ENCODE measurements around the gene CD28.
A peak's percentile ranks its signal among the peaks of the same experiment; 100 is the strongest.

CD28 gene

DNA sequence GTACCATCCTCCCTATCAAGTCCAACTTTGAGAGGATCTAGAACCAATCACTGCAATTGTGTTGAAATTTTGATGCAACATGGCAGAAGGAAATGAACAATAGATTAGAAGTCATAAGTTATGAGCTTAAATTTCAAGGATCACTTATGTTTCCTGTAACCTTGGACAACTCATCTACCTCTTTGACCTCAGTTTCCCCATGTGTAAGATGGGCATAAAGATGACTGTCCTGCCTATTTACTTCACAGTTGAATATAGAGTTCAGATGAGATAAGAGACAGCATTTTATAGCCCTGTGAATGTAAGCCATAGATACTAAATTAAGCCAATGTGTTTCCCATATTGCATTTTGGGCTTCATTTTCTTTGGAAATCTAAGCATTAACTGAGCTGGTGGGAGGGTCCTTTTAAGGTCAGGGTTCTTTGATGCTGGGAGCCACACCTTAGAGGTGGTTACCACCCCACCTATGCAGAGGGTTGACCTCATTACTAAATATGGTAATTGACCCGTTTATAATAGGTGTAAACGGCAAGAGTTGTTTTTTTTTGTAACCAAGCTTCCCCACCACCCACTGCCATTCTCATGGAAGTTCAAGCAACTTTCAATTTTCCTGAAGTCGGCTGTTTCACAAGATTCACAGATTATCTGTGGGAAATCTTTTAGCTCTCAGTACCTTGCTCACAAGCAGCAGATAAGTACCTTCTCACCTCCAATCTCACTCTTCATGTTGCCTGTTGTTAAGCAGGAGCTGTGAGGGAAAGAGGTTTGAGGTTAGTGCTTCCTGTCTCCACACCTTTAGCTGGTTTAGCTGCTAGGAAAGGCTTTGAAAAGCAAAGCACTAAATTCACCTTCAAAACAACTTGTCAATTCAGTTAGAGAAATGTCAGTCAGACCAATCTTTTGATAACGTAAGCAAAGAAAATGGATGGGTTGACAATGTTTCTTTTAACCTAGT lies 13.3 kb downstream of the CD28 start:
- DNase-seq, result no peak

DNA sequence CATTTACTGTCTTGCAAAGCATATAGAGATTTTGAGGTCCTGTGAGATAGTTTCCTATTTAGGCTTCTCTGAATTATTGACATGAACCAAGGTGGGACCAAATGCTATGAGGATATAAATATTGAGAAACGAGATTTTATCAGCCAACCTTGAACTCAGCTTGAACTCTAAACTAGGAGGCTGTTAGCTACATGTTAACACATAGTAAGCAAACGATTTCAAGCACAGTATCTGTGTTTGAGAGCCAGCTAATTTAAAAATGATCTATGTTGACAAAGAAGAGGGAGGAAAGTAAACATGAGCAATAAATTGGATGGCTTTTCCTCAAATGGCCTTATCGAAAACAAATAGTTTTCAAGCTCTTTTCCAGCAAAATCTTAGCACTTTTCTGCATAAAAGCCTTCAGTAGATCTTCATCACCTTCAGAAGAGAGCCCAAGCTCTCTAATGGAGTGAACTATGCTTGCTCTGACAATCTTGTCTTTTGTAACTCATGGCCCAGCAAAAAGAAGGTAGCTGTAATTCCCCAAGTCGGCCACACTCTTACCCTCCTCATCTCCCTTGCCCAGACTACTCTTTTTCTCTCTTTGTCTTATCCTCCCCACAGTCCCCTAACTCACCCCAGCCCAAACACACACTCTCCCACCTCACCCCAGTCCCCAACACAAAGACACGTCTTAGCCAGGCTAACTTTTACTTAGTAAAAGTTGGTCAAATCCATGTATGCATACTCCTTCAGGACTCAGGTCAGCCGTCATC lies 14.7 kb downstream of the CD28 start:
- no peak for DNase-seq

DNA sequence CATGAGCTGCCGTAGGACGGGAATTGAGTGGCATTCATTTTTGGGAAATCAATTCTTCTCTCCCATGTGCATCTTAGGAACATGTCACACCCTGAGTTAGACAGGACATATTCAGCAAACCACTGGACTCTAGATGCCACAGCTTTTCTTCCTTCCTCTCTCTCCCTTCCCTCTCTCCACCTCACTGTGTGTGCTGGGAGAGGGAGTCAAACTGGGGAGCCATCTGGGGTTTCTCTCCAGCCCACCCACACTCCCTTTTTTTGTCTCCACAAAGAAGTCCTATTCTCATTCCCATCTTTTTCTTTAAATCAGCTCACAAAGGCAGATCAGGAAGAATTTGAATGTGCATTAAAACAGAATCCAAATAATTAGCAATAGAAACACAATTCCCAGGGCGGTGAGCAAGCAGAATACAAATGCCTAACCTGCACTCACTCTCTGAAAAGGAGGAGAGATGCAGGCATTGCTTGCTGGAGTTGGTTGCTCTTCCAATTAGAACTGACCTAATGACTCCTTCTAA lies 15.4 kb downstream of the CD28 start:
- DNase-seq, result no peak

DNA sequence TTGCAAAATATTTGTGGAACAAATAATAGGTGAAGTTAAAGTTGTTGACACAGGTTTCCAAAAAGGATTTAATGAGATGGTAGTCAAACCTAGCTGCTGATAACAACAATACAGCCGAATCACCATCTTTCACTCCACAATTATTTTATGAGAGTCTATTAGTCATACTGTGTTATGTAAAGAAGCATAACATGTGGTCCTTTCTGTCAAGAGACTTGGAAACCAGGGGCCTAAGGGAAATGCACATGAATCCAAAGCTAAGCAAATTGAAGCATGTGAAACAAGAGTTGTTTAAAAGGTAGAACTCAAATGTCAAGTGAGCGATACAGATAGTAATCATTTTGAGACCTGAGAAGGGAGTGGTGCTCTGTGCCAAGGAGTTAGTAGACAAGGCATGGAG lies 16.0 kb downstream of the CD28 start:
- DNase-seq, result no peak

DNA sequence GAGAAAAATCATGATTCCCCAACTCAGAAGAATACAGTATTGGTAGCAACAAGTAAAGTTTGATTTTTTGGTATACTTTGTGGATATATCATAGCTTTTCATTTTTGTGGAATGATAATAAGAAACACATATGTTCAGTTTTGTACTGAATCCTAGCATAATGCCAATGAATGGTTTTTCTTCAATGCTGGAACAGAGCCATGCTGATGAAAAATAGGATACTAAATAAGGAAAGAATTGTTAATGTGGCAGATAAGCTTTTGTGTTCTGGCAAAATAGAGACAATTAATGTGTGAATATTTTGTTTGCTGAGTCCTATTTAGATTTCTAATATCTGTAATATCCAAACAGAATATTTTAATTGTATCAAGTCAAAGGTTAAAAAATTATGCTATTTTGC lies 21.9 kb downstream of the CD28 start:
- no peak for DNase-seq

DNA sequence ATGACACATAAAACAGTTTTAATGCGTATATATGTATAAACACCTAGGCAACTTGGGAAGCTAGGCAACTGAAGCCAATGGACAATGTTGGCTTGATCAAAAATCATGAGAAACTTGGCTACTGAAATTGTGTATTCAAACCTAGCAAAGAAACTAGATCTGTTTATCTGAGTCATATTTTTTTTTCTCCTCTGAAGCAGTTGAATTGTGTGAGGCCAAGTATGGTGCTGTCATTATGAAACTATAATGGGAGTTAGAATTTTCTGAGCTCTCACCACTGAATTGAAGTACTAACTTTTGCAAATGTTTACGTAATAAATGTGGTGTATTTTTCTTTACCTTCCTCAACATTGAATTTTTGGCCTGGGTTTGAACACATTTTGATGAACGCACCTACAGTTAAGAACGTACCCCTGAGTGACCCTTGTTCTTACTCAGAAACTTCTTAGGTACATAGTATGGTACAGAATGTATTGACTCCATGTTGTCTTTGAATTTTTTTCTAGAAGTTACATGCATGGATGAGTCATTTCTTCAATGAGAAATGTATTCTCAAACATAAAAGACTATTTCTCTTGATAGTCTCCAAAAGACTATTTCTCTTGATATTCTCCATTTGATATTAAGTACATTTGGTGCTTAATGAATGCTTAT lies 23.8 kb downstream of the CD28 start:
- no peak for DNase-seq

DNA sequence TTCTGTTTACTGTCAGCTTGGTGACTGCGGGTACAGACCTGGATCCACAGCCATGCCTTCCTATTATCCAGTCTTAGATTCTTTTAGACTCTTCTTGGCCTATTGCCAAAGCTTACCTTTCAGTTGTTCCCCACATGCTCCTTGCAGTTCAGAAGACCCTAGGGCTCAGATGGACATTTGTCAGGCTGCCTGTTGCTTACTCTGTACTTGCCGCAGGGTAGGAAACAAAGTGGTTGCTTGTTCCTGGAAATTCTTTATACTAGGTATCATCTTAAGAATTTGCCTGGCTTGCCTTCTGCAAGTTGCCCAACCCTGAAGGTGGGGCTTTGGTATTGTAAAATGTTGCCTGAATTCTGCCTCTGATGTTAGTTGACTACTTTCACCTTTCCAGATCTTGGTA lies 24.4 kb downstream of the CD28 start:
- no peak for DNase-seq

DNA sequence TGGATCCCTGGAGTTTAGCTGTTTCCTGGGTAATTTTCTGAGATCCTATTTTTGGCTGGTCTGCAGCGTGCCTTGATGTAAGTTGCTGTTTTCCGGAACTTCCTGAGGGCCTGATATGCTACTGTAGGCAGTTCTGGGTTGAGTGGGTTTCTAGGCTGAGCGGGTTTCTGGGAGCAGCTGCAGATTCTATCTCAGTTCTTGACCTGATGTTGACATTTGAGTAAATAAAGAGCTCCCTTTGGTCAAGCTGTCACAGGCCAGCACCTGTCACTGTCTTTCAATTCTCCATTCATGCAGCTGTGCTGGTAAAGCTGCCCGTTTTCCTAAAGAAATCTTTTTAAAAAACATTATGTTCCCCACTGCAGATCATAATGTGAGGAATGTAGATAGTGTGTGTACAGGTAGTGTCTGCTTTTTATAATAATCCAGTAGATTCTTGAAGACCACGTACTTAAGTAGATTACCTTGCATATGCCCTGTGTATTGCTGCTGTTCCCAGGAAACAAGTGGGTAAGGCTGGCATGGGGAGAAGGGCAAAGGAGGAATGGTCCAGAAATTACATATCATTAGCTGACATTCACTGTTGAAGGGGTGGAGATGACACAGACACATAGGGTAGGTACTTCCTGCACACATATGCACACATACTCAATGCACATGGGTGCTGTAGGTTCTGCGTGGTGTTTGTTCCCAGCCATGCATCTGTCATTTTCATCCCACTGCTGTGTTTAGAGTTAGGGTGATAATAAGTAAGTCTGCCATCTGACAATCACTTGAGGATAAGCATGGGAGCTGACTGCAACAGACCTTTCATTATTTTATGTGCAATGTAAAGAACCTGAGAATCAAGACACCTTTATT lies 25.9 kb downstream of the CD28 start:
- no peak for DNase-seq

DNA sequence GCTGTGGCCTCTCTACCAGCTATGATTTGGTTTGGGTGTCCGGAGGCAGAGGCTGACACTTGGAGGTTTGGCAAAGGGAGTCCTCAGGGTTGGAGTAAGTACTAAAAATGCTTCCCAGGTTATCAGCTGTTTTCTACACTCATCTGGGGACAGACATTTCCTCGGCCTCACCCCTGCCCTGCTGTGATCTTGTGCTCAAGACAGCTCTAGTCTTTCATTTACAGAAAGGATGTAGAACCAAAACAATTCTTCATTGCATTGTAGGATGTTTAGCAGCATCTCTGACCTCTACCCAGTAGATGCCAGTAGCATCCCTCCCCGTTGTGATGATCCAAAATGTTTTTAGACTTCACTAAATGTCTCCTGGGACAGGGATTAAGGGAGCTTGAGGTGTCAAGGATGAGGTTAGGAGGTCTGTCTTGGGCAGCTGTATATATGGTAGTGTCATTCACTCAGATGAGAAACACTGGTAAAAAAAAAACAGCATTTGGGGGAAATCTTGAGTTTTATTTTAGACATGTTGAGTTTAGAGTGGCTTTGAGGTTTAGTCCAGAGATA lies 26.6 kb downstream of the CD28 start:
- DNase-seq, result no peak

DNA sequence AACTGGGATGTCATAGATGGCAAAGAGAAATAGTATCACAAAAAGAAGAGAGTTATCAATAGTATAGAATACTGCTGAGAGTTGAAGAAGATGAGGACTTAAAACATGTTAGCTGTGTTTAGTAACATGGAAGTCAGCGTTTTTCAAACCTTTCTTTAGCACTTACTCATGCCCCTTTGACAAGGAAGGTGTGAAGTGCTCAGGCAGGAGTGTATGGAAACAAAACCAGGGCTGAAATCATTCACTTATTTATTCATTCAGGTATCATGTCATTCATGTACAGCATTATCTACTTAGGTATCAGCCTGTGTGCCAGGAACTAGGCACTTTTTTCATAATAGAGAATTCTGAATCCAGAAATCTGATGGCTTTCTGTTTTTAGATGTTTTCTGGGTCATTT lies 27.2 kb downstream of the CD28 start:
- no peak for DNase-seq

DNA sequence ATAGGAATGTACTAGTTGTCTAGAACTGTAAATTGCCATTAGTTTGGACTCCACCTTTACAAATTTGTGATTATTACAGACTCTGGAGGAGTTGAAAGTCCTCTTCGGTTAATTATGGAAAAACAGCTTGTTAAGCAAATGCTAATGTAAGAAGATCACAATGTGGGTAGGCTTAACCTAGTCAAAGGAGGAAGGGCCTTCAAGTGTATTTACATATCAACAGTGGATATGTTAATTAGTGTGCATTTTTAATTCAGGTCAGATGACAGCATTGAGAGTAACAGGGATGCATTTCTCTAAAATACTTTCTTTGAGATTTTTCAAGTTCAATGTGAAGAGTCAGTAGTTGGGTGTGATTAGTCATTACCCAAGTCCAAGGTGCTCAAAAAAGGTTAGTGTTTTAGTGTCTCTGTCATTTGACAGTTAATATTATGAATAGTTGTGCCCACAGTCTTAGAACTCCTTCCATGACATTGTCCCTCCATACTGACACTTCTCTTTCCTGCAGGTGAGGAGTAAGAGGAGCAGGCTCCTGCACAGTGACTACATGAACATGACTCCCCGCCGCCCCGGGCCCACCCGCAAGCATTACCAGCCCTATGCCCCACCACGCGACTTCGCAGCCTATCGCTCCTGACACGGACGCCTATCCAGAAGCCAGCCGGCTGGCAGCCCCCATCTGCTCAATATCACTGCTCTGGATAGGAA lies 28.0 kb downstream of the CD28 start:
- DNase-seq, result peak in 1 of 4 experiments; percentile 7

DNA sequence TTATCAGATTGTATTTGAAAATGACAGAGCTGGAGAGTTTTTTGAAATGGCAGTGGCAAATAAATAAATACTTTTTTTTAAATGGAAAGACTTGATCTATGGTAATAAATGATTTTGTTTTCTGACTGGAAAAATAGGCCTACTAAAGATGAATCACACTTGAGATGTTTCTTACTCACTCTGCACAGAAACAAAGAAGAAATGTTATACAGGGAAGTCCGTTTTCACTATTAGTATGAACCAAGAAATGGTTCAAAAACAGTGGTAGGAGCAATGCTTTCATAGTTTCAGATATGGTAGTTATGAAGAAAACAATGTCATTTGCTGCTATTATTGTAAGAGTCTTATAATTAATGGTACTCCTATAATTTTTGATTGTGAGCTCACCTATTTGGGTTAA lies 30.9 kb downstream of the CD28 start:
- no peak for DNase-seq

DNA sequence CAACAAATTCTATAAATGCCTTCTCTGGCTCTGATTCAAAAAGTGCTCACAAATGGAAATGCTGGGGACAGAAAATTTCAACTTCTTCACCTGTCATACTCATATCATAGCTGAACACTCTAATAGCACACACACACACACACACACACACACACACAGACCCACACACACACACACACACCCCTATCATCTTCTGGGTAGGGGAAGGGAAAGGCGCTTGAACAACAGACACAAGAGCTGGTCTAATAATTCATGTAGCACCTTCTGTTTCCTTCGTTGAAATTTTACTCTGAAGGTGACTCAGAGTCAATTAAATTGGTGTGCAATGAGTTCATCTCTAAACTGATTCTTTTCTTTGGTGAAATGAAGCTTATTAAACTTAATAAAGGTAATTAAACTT lies 32.9 kb downstream of the CD28 start:
- peak in 1 of 4 experiments; percentile 13 for DNase-seq

DNA sequence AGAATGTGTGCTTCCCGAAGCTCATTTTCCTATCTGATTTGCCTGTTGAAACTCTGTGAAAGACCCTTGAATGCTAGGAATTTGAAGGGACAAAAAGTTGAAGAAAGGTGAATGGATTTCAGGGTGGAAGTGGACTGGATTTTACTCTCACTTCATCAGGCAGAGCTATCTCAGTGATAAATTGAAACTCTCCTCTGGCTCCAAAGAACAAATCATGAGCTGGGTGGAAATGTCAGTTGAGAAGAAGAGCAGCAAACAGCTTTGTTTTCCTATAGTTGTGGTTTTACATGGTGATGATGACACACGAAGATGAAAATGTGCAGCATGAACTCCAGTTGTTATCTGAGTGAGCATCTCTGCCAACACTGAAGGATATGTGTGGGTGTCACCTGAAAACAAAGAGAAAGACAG lies 34.4 kb downstream of the CD28 start:
- DNase-seq, result no peak

DNA sequence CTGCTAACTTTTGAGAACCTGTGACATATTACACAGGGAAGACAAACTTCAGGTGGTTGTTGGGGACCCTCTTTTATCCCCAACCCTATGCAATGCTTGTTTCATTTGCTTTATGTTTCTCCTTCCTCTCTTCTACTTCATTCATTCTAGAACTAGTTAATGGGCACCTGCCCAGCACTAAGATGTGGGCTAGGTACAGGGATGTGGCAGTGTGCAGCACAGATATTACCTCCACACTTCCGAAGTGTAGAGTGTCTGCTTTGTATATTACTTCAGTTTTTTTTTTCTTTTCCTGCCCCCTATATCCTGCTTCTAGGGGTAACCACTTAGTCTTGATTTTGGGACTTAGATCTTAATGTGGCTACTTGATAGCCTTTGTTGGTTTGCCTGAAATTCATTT lies 35.1 kb downstream of the CD28 start:
- DNase-seq, result no peak

DNA sequence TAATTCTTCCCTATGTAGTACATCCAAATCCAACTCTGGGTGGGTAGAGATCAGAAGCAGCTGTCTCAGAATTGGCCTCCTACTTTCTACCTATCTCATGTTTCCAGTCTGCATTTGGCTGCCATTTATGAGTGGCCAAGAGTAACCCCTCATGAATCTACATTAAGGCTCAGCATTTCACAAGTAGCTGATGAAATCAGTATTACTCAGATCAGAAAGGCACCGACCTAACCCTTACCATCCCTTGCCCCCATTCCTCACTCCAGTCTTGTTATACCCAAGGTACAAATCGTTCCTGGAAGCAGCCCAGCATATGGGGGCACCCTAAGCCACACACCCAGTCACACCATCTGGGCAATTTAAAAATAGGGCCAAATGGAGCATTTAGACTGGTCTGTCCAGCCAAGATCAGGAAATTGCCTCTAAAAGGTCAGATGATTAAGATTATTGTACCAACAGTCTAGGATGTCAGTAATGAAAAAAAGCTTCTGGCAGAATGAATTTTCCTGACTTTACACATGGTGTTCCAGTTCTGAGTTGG lies 37.1 kb downstream of the CD28 start:
- no peak for DNase-seq

DNA sequence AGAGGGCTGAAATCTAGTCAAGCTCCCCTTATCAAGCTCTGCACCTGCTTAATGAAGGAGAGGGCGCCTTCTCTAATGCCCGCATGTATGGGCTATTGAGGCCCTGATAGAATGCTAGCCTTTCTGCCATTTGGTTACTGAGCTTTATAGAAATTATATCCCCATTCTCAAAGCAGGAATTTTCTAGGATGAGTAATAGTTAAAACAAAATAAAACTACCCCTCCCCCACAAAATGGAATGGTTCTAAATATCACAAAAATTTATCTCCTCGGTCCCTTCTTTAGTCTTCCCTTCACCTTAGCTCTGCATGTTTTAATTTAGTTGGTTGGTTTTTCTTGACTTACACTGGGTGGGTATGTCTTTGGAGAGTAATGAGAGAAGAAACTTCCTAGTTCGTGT lies 37.7 kb downstream of the CD28 start:
- no peak for DNase-seq

DNA sequence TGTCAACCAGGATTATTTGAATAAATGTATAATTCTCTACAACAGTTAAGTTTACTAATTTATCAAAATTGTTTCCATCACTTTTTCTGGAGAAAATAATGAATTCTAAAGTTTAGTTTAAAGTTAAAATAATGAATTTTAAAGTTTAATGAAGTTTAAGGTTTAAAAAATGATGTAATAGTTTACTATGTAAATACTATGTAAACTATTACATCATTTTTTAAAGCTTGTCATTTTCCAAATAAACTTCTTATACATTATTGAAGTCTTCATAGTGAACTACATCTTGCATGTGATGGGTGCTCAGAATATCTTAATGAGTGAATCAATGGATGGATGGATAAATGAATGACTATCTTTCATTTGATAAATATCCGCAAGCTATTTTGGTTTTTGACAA lies 38.8 kb downstream of the CD28 start:
- DNase-seq, result no peak

DNA sequence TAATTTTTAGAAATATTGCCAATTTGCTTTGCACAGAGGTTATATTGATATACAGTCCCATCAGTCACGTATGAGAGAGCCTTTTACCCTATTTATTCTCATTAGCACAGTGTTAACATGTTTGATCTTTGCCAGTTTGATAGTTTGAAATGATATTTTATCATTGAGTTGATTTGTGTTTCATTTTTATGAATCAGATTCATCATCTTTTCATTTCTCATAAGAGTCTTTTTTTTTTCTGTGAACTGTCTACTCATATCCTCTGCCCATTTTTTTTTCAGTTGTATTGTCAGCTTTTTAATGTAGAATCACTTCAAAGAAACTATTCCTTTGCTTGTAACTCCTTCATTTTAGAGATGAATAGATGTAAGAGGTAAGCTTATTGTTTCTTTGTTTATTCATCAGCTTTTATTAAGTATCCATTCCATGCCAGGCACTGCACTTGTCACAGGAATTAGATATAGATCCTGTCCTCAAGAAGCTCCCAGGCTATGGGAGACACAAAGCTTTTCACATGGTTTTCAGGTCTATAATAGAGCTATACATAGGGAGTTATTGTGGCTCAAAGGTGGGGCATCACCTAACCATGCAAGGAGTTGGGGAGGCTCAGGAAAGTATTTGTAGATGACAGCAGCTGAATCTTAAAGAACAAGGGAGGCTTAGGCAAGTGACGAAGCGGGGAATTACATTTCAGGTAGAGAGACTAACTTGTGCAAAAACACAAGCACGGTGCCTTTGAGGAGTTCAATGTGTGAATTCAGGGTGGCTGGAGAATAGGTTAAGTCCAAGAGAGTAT lies 42.1 kb downstream of the CD28 start:
- no peak for DNase-seq

DNA sequence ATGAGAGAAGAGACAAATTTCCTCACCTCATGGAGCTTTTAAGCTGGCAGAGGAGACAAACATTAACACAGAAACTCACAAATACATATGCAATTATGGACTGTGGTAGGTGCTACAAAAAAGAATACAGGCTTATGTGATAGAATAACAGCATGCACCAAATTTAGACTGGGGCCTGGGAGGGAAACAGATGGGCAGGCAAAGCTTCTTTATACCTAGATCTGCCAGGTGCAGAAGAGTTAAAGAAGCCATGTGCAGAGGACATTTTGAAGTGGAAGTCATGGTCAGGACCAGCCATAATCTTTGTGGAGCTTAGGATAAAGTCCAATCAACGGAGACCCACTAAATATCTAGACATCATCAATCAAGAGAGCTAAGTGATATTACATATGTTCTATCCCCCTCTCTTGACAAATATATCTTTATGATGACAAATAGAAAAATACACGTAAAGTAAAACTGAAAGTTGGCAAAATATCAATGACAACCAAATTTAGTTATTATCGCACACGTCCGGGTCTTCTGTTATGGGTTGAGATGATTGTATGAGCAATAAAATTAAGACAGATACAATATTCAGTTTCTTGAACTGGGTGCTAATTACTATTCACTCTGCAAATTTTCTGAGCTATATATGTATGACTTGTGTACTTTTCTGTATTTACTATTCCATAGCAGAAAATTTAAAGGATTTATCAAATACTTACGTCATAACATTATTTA lies 44.1 kb downstream of the CD28 start:
- no peak for DNase-seq
